ENCODE measurements around the gene NPIPA5. TPM values are rescaled to one million over a fixed set of nuclear protein-coding genes. Genes with fewer than 3 reads are reported as not detected.
"Not testable (repeated sequence)": the region's sequence is repeated elsewhere in the genome, so short reads cannot be mapped to it uniquely, and the experiment has no call there.

NPIPA5 gene
- polyA plus RNA-seq (2014; cell fraction: cytosol; rRNA removed) = 5.2 and 23.5 TPM in 2 replicates
- polyA plus RNA-seq (2014; cell fraction: nucleus; rRNA removed) = 25.0 and 31.6 TPM in 2 replicates

- DNase-seq (ENCODE audit: low spot score) = not testable (repeated sequence)
These were observed at the start of gene NPIPA5 for GRCh38 chr16:15378194-15378593. TSS of gene NPIPA5 (minus strand) at chr16:15378294. CDS start at chr16:15378294, 0 bp downstream.

DNA sequence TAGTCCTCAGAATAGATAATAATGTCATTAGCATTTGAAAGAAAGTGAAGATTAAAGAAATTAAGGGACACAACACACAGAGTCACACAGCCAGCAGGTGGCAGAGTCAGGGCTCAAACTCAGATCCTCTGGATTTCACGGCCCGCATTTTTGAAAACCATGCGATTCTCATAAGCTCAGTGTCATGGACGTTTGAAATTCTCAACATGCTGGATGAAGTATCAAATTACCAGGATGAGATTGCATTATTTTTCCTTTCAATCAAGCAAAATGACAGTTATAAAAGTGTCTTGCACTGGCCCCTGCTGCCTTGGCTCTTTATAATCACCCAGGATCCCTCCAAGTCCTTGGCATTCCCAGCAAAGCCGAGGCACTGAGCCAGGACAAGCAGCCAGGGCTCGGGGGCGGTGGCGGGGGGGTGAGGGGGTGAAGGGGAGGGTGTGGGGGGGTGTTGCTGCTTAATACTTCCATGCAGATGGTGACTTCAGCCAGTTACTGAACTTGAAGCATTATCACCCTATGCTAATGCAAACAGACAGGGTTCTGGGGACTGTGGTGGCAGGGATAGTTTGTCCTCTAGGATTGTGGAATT lies 49.6 kb upstream of the NPIPA5 start:
- peak; percentile 68 for DNase-seq (ENCODE audit: low spot score)

GRCh38 chr16:15426796-15427195 lies 48.7 kb upstream of the NPIPA5 start:
- no peak for DNase-seq (ENCODE audit: low spot score)

DNA sequence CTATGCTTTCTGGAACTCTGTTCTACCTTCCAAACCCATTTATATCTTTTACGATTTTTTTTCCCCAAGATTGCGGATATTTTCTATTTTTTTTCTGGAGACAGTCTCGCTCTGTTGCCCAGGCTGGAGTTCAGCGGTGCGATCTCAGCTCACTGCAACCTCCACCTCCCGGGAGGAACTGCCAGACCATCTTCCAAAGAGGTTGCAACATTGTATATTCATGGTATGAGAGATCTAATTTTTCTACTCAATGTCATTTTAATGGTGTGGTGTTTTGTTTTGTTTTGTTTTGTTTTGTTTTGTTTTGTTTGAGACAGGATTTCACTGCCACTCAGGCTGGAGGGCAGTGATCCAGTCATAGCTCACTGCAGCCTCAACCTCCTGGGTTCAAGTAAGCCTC lies 47.8 kb upstream of the NPIPA5 start:
- DNase-seq (ENCODE audit: low spot score) = no peak

- DNase-seq (ENCODE audit: low spot score) = no peak
These were observed 44.1 kb upstream of the NPIPA5 start for GRCh38 chr16:15422222-15422621.

DNA sequence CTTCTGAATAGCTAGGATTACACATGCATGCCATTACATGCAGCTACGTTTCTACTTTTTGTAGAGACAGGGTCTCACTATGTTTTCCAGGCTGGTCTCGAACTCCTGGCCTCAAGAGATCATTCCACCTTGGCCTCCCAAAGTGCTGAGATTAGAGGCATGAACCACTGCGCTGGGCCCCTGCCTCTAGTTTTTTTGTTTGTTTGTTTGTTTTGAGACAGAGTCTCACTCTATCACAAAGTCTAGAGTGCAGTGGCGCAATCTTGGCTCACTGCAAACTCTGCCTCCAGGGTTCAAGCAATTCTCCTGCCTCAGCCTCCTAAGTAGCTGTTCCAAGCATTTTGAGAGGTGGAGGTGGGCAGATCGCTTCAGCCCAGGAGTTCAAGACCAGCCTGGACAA lies 43.6 kb upstream of the NPIPA5 start:
- DNase-seq (ENCODE audit: low spot score) = not testable (repeated sequence)

DNA sequence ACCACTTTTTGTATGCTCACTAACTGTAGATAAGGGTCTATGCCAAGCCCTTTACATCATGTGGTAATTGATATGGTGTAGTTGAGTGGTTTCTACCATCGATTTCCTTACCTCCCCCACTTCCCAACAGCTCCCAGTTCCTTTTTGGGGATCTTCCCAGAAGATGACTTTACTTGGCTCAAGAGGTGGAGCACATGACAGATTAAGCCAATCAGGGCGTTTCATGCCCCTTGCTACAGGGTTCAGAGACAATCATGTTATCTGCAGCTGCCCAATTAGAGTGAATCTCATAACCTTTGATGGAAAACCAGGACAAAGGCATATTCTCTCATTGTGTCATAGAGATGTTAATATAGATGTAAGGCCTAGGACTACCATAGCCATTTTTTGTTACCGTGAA lies 40.1 kb upstream of the NPIPA5 start:
- DNase-seq (ENCODE audit: low spot score) = peak; percentile 40

- DNase-seq (ENCODE audit: low spot score) = no peak
These were observed 39.1 kb upstream of the NPIPA5 start for GRCh38 chr16:15417197-15417596.

DNA sequence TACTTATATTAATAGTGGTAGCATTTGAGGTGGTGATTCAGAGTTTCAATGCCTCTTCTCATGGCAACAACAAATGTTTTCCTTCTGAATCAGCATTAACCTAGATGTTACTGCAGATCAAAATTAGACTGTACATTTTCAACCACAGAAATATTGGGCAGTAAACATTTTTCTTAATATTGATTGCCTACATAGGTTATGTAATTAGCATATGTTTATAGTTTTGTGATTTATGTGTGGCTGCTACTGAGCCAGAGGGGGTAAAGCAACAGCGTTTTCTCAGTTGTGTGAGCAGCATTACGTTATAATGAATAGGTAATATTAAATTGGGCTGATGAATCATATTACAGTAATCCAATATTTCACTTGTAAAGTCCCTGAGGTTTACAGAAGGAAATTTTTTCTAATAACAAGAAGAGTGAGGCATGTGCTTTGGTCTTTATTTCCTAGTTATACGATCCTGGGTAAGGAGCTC lies 37.5 kb upstream of the NPIPA5 start:
- DNase-seq (ENCODE audit: low spot score) = no peak

GRCh38 chr16:15409476-15409875 lies 31.4 kb upstream of the NPIPA5 start:
- DNase-seq (ENCODE audit: low spot score) = not testable (repeated sequence)

GRCh38 chr16:15407756-15408155 lies 29.7 kb upstream of the NPIPA5 start:
- DNase-seq (ENCODE audit: low spot score) = not testable (repeated sequence)

GRCh38 chr16:15404792-15405191 lies 26.7 kb upstream of the NPIPA5 start:
- no peak for DNase-seq (ENCODE audit: low spot score)

GRCh38 chr16:15404091-15404490 lies 26.0 kb upstream of the NPIPA5 start:
- DNase-seq (ENCODE audit: low spot score) = not testable (repeated sequence)

GRCh38 chr16:15403392-15403995 lies 25.4 kb upstream of the NPIPA5 start:
- no peak for DNase-seq (ENCODE audit: low spot score)

- no peak for DNase-seq (ENCODE audit: low spot score)
These were observed 23.9 kb upstream of the NPIPA5 start for GRCh38 chr16:15401972-15402371.

GRCh38 chr16:15400314-15400713 lies 22.2 kb upstream of the NPIPA5 start:
- not testable (repeated sequence) for DNase-seq (ENCODE audit: low spot score)

DNA sequence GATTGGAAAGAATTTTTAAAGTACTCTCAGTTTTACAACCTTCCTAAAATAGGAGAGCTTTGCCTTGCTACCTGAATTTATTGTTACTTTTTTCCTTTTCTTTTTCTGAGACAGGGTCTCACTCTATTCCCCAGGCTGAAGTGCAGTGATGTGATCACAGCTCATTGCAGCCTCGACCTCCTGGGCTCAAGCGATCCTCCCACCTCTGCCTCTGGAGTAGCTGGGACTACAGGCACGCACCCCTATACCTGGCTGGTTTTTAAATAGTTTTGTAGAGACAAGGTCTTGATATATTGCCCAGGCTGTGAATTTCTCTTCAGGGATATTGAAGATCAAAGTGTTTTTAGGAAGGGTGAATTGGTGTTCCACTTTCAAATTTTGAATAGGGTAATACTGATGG lies 21.2 kb upstream of the NPIPA5 start:
- no peak for DNase-seq (ENCODE audit: low spot score)

DNA sequence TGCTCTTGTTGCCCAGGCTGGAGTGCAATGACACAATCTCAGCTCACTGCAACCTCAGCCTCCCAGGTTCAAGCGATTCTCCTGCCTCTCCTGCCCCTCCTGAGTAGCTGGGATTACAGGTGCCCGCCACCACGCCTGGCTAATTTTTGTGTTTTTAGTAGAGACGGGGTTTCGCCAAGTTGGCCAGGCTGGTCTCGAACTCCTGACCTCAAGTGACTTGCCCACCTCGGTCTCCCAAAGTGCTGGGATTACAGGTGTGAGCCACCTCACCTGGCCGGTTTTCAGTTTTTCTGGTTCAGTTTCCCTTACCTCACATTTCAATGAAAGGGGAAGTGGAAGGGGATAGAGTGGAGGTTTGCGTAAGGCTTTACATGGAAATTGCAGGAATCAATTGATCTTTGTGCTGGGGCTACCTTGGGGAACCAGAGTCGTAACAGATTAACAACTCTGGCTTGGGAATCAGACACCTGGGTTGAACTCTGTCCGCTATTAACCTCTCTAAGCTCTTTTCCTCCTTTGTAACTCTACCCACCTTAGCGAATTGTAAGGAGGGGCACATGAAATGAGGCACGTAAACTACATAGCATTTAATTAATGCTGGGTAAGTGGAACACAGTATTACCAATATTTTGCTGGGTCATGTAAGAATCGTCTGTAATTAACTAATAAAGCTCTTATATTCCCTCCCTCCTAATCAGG lies 20.7 kb upstream of the NPIPA5 start:
- no peak for DNase-seq (ENCODE audit: low spot score)

DNA sequence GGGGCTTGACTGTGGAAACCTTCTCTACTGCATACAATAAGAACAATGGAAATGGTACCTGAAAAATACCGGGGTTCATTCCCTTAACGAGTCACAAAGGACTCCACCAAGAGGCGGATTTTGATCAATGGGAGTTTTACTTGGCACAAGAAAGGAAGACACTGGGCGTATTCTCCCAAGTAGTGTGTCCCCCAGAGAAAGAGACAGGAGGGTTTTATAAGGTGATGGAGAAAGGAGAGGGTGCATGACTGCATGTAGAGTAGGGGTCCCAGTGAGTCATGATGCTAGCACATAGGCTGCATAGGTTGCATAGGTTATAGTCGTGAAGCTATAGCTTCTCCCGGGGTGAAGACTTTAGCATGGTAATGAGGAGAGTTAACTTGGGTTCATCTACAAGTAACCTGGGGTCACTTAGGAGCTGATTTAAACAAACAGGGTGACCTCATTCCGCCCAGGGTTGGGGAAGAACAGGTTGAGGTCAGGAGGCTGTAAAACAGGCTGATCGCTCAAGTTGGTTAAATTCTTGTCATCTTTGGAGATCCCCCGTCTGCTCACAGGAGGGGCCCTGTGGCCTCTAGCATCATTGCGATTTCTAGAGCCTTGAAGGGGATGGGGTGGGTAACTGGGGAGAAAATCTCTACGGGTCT lies 19.0 kb upstream of the NPIPA5 start:
- DNase-seq (ENCODE audit: low spot score) = no peak

- not testable (repeated sequence) for DNase-seq (ENCODE audit: low spot score)
These were observed 18.4 kb upstream of the NPIPA5 start for GRCh38 chr16:15396509-15396829.

DNA sequence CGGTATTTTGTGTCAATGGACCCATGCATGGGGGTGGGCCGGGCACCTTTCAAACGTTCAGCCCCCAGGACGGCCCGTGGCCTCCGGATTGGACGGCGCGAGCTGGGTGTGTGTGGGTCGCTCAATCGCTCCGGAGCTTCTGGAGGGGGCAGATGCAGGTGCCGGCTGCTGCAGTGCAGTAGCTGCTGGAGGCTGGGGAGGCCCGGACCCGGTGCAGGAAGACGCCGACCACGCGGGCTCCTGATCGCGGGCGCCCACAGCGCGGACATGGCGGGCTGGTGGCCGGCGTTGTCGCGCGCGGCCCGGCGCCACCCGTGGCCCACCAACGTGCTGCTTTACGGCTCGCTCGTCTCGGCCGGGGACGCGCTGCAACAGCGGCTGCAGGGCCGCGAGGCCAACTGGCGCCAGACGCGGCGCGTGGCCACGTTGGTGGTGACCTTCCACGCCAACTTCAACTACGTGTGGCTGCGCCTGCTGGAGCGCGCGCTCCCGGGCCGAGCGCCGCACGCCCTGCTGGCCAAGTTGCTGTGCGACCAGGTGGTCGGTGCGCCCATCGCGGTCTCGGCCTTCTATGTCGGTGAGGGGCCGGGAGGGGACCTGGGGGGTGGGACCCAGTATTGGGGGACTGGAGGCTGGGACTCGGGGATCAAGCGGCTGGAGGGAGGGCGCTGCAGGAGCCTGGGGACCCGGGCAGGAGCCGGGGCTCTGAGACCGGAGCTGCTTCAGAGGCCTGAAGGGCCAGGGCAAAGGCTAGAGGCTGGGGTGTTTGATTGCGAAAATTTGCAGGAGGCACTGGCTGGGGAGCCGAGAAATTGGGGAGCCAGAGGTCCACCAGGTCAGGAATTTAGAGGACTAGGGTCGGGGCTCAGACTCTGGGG lies 17.8 kb upstream of the NPIPA5 start, which contains the start of gene MPV17L:
Gene MPV17L, plus strand, starts transcription at position 124 of the 878 bp plus-strand sequence. Its CDS starts 144 bp downstream, at position 268.
- peak; percentile 60 for DNase-seq (ENCODE audit: low spot score)
